Measurements from ENCODE around the gene RAB18.

The RAB18 gene

GRCh38 chr10:27527666-27528295 is 23.7 kb downstream of the RAB18 start:
- DNase-seq (ENCODE audit: insufficient read length, low spot score), result no peak
- no peak for FAIRE-seq
- no peak for TF ChIP-seq CTCF (IDR thresholded peaks at IDR 0.05; ENCODE audit: insufficient read depth, missing control alignments)

GRCh38 chr10:27529010-27529783 is 25.1 kb downstream of the RAB18 start:
- FAIRE-seq (no peak), DNase-seq (ENCODE audit: insufficient read length, low spot score) (no peak)
- no peak for TF ChIP-seq CTCF (IDR thresholded peaks at IDR 0.05; ENCODE audit: insufficient read depth, missing control alignments)

GRCh38 chr10:27530477-27530876 is 26.4 kb downstream of the RAB18 start:
- DNase-seq (ENCODE audit: insufficient read length, low spot score) (no peak), FAIRE-seq (no peak)
- no peak for TF ChIP-seq CTCF (IDR thresholded peaks at IDR 0.05; ENCODE audit: insufficient read depth, missing control alignments)

- FAIRE-seq, result peak; percentile 6
- no peak for TF ChIP-seq CTCF (IDR thresholded peaks at IDR 0.05; ENCODE audit: insufficient read depth, missing control alignments)
- no peak for DNase-seq (ENCODE audit: insufficient read length, low spot score)
These were observed 27.3 kb downstream of the RAB18 start for GRCh38 chr10:27531336-27531847.

- FAIRE-seq (no peak), DNase-seq (ENCODE audit: insufficient read length, low spot score) (no peak)
- TF ChIP-seq CTCF (IDR thresholded peaks at IDR 0.05; ENCODE audit: insufficient read depth, missing control alignments), result no peak
These were observed 30.1 kb downstream of the RAB18 start for GRCh38 chr10:27534161-27534700.

GRCh38 chr10:27535317-27535716 is 31.2 kb downstream of the RAB18 start:
- DNase-seq (ENCODE audit: insufficient read length, low spot score) (no peak), FAIRE-seq (no peak)
- no peak for TF ChIP-seq CTCF (IDR thresholded peaks at IDR 0.05; ENCODE audit: insufficient read depth, missing control alignments)
